Stimulated activated CD8-positive, alpha-beta memory T cell treated with anti-CD3 and anti-CD28 coated beads, Interleukin-2, amount 100 ng/mL, for 48 hours (primary cell): ENCODE measurements around the gene GPR68.
"Not testable (repeated sequence)": the region's sequence is repeated elsewhere in the genome, so short reads cannot be mapped to it uniquely, and the experiment has no call there.

ENCODE experiments used
- DNase-seq, 2 donors: peaks; one replicate each; pipeline ENCODE4 v3.0.0-alpha.2; 2020; ENCODE audit warnings: low read depth in 2 of 2

GPR68 gene

GRCh38 chr14:91273273-91273884 lies 28.9 kb upstream of the GPR68 start:
- DNase-seq = no peak

- DNase-seq = no peak
Observed at GRCh38 chr14:91272341-91273272, 28.1 kb upstream of the GPR68 start.

- no peak for DNase-seq
Observed at GRCh38 chr14:91271639-91272038, 27.1 kb upstream of the GPR68 start.

- DNase-seq = no peak
Observed at GRCh38 chr14:91270619-91271018, 26.1 kb upstream of the GPR68 start.

GRCh38 chr14:91270188-91270587 lies 25.7 kb upstream of the GPR68 start:
- no peak for DNase-seq

- no peak for DNase-seq
Observed at GRCh38 chr14:91269076-91269991, 24.8 kb upstream of the GPR68 start.

GRCh38 chr14:91267965-91268437 lies 23.5 kb upstream of the GPR68 start:
- DNase-seq = no peak

GRCh38 chr14:91266276-91266675 lies 21.8 kb upstream of the GPR68 start:
- DNase-seq = not testable (repeated sequence)

GRCh38 chr14:91265404-91265803 lies 20.9 kb upstream of the GPR68 start:
- no peak for DNase-seq

GRCh38 chr14:91264151-91265150 lies 19.9 kb upstream of the GPR68 start:
- no peak for DNase-seq

GRCh38 chr14:91263329-91263728 lies 18.8 kb upstream of the GPR68 start:
- DNase-seq = no peak

- DNase-seq = no peak
Observed at GRCh38 chr14:91261986-91262549, 17.6 kb upstream of the GPR68 start.

- no peak for DNase-seq
Observed at GRCh38 chr14:91261115-91261514, 16.6 kb upstream of the GPR68 start.

- DNase-seq = no peak
Observed at GRCh38 chr14:91258876-91259275, 14.4 kb upstream of the GPR68 start.

- DNase-seq = no peak
Observed at GRCh38 chr14:91258011-91258618, 13.6 kb upstream of the GPR68 start.

- DNase-seq = no peak
Observed at GRCh38 chr14:91257328-91258010, 13.0 kb upstream of the GPR68 start.

GRCh38 chr14:91256661-91257060 lies 12.2 kb upstream of the GPR68 start:
- no peak for DNase-seq

- DNase-seq = no peak
Observed at GRCh38 chr14:91255026-91255695, 10.7 kb upstream of the GPR68 start.

GRCh38 chr14:91254461-91254860 lies 10.0 kb upstream of the GPR68 start:
- DNase-seq = no peak
